Pancreas (tissue), 10 donors: ENCODE results near the gene AKAP11. TPM values are rescaled to one million over a fixed set of nuclear protein-coding genes. Genes with fewer than 3 reads are reported as not detected.

Experiments
- ATAC-seq, 4 donors: fragments of 200-7000 bp; cut with Tn5 transposase; one replicate each; pipeline versions ENCODE4 v1.8.0 to v1.9.1; 2020; ENCODE audit warnings: mild to moderate bottlenecking in 4 of 4, moderate library complexity in 4 of 4
- DNase-seq, 6 donors: peaks; one replicate each; pipeline ENCODE4 v3.0.0-alpha.2; 2020
- FAIRE-seq: peaks from 2 replicates; lab custom pipeline; 2012; peaks lifted over from hg19 to GRCh38; lab: Jason Lieb, UNC
- H3K27ac ChIP-seq, 4 donors: fragments of 200-600 bp; sonication (generic); 1 replicate in 3 of 4; 2 replicates in 1 of 4; pipeline versions ENCODE4 v1.5.0 to v1.8.0; 2020
- H3K27me3 ChIP-seq, 4 donors: fragments of 200-600 bp; one replicate each; pipeline ENCODE4 v1.8.0; 2021
- H3K36me3 ChIP-seq, 3 donors: fragments of 200-600 bp; sonication (generic) in 1 of 3; one replicate each; pipeline versions ENCODE4 v1.5.0 to v1.8.0; 2020 to 2021
- H3K4me1 ChIP-seq, 3 donors: fragments of 200-600 bp; one replicate each; pipeline ENCODE4 v1.8.0; 2021
- H3K4me3 ChIP-seq, 4 donors: fragments of 200-600 bp; sonication (generic) in 2 of 4; one replicate each; pipeline versions ENCODE4 v1.5.0 to v1.8.0; 2020 to 2021
- H3K9me3 ChIP-seq, 4 donors: fragments of 200-600 bp; one replicate each; pipeline ENCODE4 v1.8.0; 2021
- CTCF ChIP-seq, 4 donors: fragments of 200-600 bp; sonication (generic) in 3 of 4; IDR thresholded peaks; one replicate each; pipeline versions ENCODE4 v1.5.0 to v1.8.0; 2021; ENCODE audit warnings: antibody characterized with exemption in 4 of 4
- WGBS, 2 donors: extraction: QIAGEN DNeasy Blood & Tissue Kit; methylation state at CpG; one replicate each; pipeline ENCODE4 v1.1.7; 2013; 5-methylcytosine and 5-hydroxymethylcytosine counted together
- intact Hi-C, 3 donors: fragments of 100-400 bp; cut with DNase I; formaldehyde crosslinking; loops; one replicate each; pipeline versions ENCODE4 v1.11.1 to v1.14.2; 2022
- polyA plus RNA-seq, 2 donors: library from polyadenylated mRNA; stranded (reverse); fragments of 200-250 nt; gene quantifications; one replicate each; pipeline ENCODE4 v1.2.3, GENCODE V29; 2013
- total RNA-seq, 6 donors: library from RNA; stranded (reverse); fragmentation: NEBNext Ultra II Directional in 4 of 6; extraction: Animal tissue kit (Norgen Biotek cat#: 25700) in 4 of 6; gene quantifications; one replicate each; pipeline versions ENCODE4 v1.2.1 to v1.2.4, GENCODE V29; 2021 to 2023
- donor health status: healthy with polysubstance abuse.
- donor health status: DM: no; HTN: no; CAD: no; lungs with moderate emphysema.
- donor health status: DM: no; HTN: no; CAD: no.
- donor health status: control.
- donor health status: control.
- donor health status: Bipolar disorder and iron deficiency.
- donor health status: DM: yes; HTN: yes; CAD: no.
- donor health status: DM: no; HTN: no; CAD: no.
- donor health status: DM: no; HTN: no; CAD: no.
- donor health status: DM: yes; HTN: yes; CAD: no.

Gene AKAP11
- total and polyA plus RNA-seq, 8 donors, result 3.0 to 15.5 (median 8.3) TPM

GRCh38 chr13:42229287-42229686 is 42.7 kb upstream of the AKAP11 start:
- DNase-seq, result no peak
- no peak for FAIRE-seq
- Histone ChIP-seq H3K27ac (no peak overlapping the region), H3K4me1 (no peaks in the 10 kb centered on the region), H3K9me3 (no peaks in the 10 kb centered on the region), H3K36me3 (no peaks in the 10 kb centered on the region), H3K27me3 (no peaks in the 10 kb centered on the region), H3K4me3 (no peak overlapping the region)
- ATAC-seq, result no peak
- 49 to 58% methylated on average over 3 of the region's 3 CpGs for WGBS, 2 donors
- TF ChIP-seq CTCF (IDR thresholded peaks at IDR 0.05), result no peak
- intact Hi-C loops, result no loop called here

GRCh38 chr13:42232671-42233070 is 39.3 kb upstream of the AKAP11 start:
- DNase-seq, result no peak
- Histone ChIP-seq H3K4me3 (no peak overlapping the region), H3K36me3 (no peaks in the 10 kb centered on the region), H3K4me1 (no peaks in the 10 kb centered on the region), H3K27ac (no peak overlapping the region), H3K27me3 (no peaks in the 10 kb centered on the region), H3K9me3 (no peaks in the 10 kb centered on the region)
- FAIRE-seq, result no peak
- intact Hi-C loops, result no loop called here
- ATAC-seq, result no peak
- no peak for TF ChIP-seq CTCF (IDR thresholded peaks at IDR 0.05)
- 89 to 98% methylated on average over 4 of the region's 4 CpGs for WGBS, 2 donors

- H3K9me3 ChIP-seq, result no peaks in the 10 kb centered on the region
- 18 to 23% methylated on average over 1 of the region's 1 CpG for WGBS, 2 donors
- ATAC-seq, result peak in 1 of 4 donors; percentile 24
- no peak overlapping the region for H3K4me3 ChIP-seq
- no peaks in the 10 kb centered on the region for H3K36me3 ChIP-seq
- no peaks in the 10 kb centered on the region for H3K4me1 ChIP-seq
- intact Hi-C loops, result no loop called here
- DNase-seq, result no peak
- FAIRE-seq, result no peak
- no peak for TF ChIP-seq CTCF (IDR thresholded peaks at IDR 0.05)
- no peaks in the 10 kb centered on the region for H3K27me3 ChIP-seq
- H3K27ac ChIP-seq, result no peak overlapping the region
Measured at GRCh38 chr13:42233726-42234125, 38.2 kb upstream of the AKAP11 start.

GRCh38 chr13:42239161-42239560 is 32.8 kb upstream of the AKAP11 start:
- Histone ChIP-seq H3K27ac (no peak overlapping the region), H3K4me3 (no peak overlapping the region), H3K36me3 (no peaks in the 10 kb centered on the region), H3K4me1 (no peaks in the 10 kb centered on the region), H3K27me3 (no peaks in the 10 kb centered on the region), H3K9me3 (no peaks in the 10 kb centered on the region)
- intact Hi-C loops, result no loop called here
- no peak for DNase-seq
- no peak for ATAC-seq
- no peak for FAIRE-seq
- no peak for TF ChIP-seq CTCF (IDR thresholded peaks at IDR 0.05)
- 85 to 100% methylated on average over 1 of the region's 1 CpG for WGBS, 2 donors

- DNase-seq (no peak), FAIRE-seq (no peak), ATAC-seq (no peak)
- intact Hi-C loops, result no loop called here
- Histone ChIP-seq H3K4me1 (no peaks in the 10 kb centered on the region), H3K36me3 (no peaks in the 10 kb centered on the region), H3K9me3 (no peaks in the 10 kb centered on the region), H3K27me3 (no peaks in the 10 kb centered on the region), H3K27ac (no peak overlapping the region), H3K4me3 (no peak overlapping the region)
- no peak for TF ChIP-seq CTCF (IDR thresholded peaks at IDR 0.05)
Measured at GRCh38 chr13:42239644-42240043, 32.3 kb upstream of the AKAP11 start.
